A549 treated with AZD9567 at 1 μM for 4 hours (cell line): ENCODE results near the gene SELENBP1. TPM values are rescaled to one million over a fixed set of nuclear protein-coding genes. Genes with fewer than 3 reads are reported as not detected.

Experiments
- total RNA-seq: library from RNA; stranded (reverse); fragments of 200-300 nt; extraction: Qiagen RNA extraction; gene quantifications from 5 replicates; pipeline ENCODE4 v1.2.3, GENCODE V29; 2022; ENCODE audit not compliant: insufficient read depth

SELENBP1 gene
- 6.0 to 7.1 TPM (median 6.9 TPM) in 5 replicates for total RNA-seq

GRCh38 chr1:151372058-151372934, at the start of gene SELENBP1:
Gene SELENBP1, minus strand, starts transcription at chr1:151372705. Its CDS starts 64 bp downstream, at chr1:151372641.

GRCh38 chr1:151399324-151400171, 27.0 kb upstream of the SELENBP1 start, which contains the start of gene PSMB4:
Gene PSMB4, plus strand, starts transcription at chr1:151399573. Its CDS starts 15 bp downstream, at chr1:151399588.

GRCh38 chr1:151346769-151347522, 25.6 kb downstream of the SELENBP1 start, which contains the start of gene RFX5:
Gene RFX5, minus strand, starts transcription at chr1:151347252. Its CDS starts 932 bp downstream, at chr1:151346320.

GRCh38 chr1:151327223-151327902, 45.1 kb downstream of the SELENBP1 start, which contains the start of gene PI4KB:
Gene PI4KB, minus strand, starts transcription at chr1:151327416. Its CDS starts 10,935 bp downstream, at chr1:151316481.

Other genes with a start within 250 kb of the SELENBP1 start
- 1.7 to 2.2 TPM (median 1.9 TPM) in 4 of 5 replicates, not detected in the other for gene SEMA6C, start 226.1 kb downstream of the SELENBP1 start, total RNA-seq
- gene TNFAIP8L2, start 216.1 kb downstream of the SELENBP1 start, total RNA-seq, result not detected in 5 replicates
- 5.0 to 8.2 TPM (median 5.4 TPM) in 5 replicates for gene LYSMD1, start 206.8 kb downstream of the SELENBP1 start, total RNA-seq
- gene SCNM1, start 206.6 kb downstream of the SELENBP1 start, total RNA-seq, result 47.1 to 48.4 TPM (median 47.7 TPM) in 5 replicates
- gene TMOD4, start 196.7 kb downstream of the SELENBP1 start, total RNA-seq, result 0.21 to 0.34 TPM (median 0.23 TPM) in 4 of 5 replicates, not detected in the other
- 41.8 to 48.0 TPM (median 42.8 TPM) in 5 replicates for gene VPS72, start 182.5 kb downstream of the SELENBP1 start, total RNA-seq
- 45.2 to 70.0 TPM (median 47.0 TPM) in 5 replicates for gene PIP5K1A, start 174.2 kb downstream of the SELENBP1 start, total RNA-seq
- 184 to 202 TPM (median 199 TPM) in 5 replicates for gene PSMD4, start 118.0 kb downstream of the SELENBP1 start, total RNA-seq
- gene ZNF687, start 90.4 kb downstream of the SELENBP1 start, total RNA-seq, result 13.5 to 17.1 TPM (median 14.8 TPM) in 5 replicates
- gene PI4KB, start 45.3 kb downstream of the SELENBP1 start, total RNA-seq, result 20.5 to 25.9 TPM (median 24.3 TPM) in 5 replicates
- 18.9 to 22.7 TPM (median 20.7 TPM) in 5 replicates for gene RFX5, start 25.5 kb downstream of the SELENBP1 start, total RNA-seq
- 354 to 439 TPM (median 422 TPM) in 5 replicates for gene PSMB4, start 26.9 kb upstream of the SELENBP1 start, total RNA-seq
- 18.4 to 20.5 TPM (median 19.8 TPM) in 5 replicates for gene POGZ, start 86.8 kb upstream of the SELENBP1 start, total RNA-seq
- 1.7 to 1.9 TPM (median 1.8 TPM) in 5 replicates for gene CGN, start 138.7 kb upstream of the SELENBP1 start, total RNA-seq
- 9.8 to 11.7 TPM (median 10.3 TPM) in 5 replicates for gene TUFT1, start 167.6 kb upstream of the SELENBP1 start, total RNA-seq
- 6.0 to 13.6 TPM (median 6.4 TPM) in 5 replicates for gene SNX27, start 239.3 kb upstream of the SELENBP1 start, total RNA-seq